Tibial nerve (tissue), 4 donors: Measurements from ENCODE around the gene ZNF609. TPM values are rescaled to one million over a fixed set of nuclear protein-coding genes. Genes with fewer than 3 reads are reported as not detected.

ENCODE experiments used
- DNase-seq, 2 donors: peaks; one replicate each; pipeline ENCODE4 v3.0.0-alpha.2; 2019; ENCODE audit warnings: low spot score in 2 of 2
- H3K27ac ChIP-seq, 4 donors: fragments of 200-600 bp; sonication (generic) in 3 of 4; one replicate each; pipeline ENCODE4 v1.5.1; 2017 to 2019; ENCODE audit warnings: mild to moderate bottlenecking in 1 of 4
- H3K27me3 ChIP-seq, 2 donors: fragments of 200-600 bp; sonication (generic) in 1 of 2; one replicate each; pipeline versions ENCODE4 v1.5.1 to v1.6.0; 2017 to 2019
- H3K36me3 ChIP-seq, 3 donors: fragments of 200-600 bp; sonication (generic); one replicate each; pipeline ENCODE4 v1.5.1; 2018 to 2019
- H3K4me1 ChIP-seq, 4 donors: fragments of 200-600 bp; sonication (generic) in 3 of 4; one replicate each; pipeline ENCODE4 v1.5.1; 2017 to 2019
- H3K4me3 ChIP-seq, 4 donors: fragments of 200-600 bp; sonication (generic) in 3 of 4; one replicate each; pipeline ENCODE4 v1.5.1; 2017 to 2019; ENCODE audit warnings: mild to moderate bottlenecking in 1 of 4, moderate library complexity in 1 of 4
- H3K9me3 ChIP-seq, 4 donors: fragments of 200-600 bp; sonication (generic) in 3 of 4; one replicate each; pipeline ENCODE4 v1.5.1; 2017 to 2019
- EP300 ChIP-seq, 2 donors: sonication (generic); formaldehyde crosslinking; IDR thresholded peaks; one replicate each; pipeline ENCODE4 v1.6.1; 2017; ENCODE audit warnings: antibody characterized with exemption in 2 of 2, mild to moderate bottlenecking in 1 of 2
- POLR2A ChIP-seq, 2 donors: fragments of 450-650 bp; IDR thresholded peaks; one replicate each; pipeline ENCODE4 v1.6.1; 2017; ENCODE audit warnings: antibody characterized with exemption in 2 of 2, mild to moderate bottlenecking in 2 of 2, moderate library complexity in 2 of 2
- WGBS, 2 donors: methylation state at CpG; one replicate each; pipeline ENCODE4 v1.1.5; 2018; 5-methylcytosine and 5-hydroxymethylcytosine counted together
- total RNA-seq, 4 donors: library from RNA; depleted of rRNA; stranded (reverse); fragments of >200 nt; gene quantifications; one replicate each; pipeline ENCODE4 v1.1.0, GENCODE V29; 2016
- TF ChIP-seq, protein P1 (sequence below), 5 experiments: fragments of 200-600 bp in 3 of 5; fragments of 450-650 bp in 2 of 5; sonication (generic) in 3 of 5; IDR thresholded peaks; one replicate each; pipeline ENCODE4 v1.5.1; 2016 to 2019; ENCODE audit warnings: antibody characterized with exemption in 5 of 5, mild to moderate bottlenecking in 3 of 5, moderate library complexity in 2 of 5

Gene ZNF609
- total RNA-seq, 4 donors from 2014 or later, result 22.9 to 38.7 (median 27.1) TPM

DNA sequence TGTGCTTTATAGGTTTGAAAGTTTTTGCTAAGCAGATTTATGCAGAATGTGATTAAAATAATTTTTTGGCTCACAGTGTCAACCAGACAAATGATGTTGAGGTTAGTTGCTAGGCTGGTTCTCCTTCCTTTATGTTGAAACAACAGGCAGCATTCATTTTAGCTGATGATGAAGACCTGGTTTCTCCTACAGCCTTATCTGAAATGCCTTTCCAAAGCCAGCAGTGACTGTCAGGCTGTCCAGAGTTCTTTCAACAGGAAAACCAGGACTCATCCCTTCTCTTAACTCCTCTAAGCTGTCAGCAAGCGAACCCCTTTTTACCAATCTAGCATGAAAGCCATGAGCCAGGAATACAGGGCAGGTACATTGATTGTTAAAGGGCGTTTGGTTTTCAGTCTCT lies 84.1 kb downstream of the ZNF609 start:
- TF ChIP-seq EP300 (IDR thresholded peaks at IDR 0.05) (no peak), POLR2A (IDR thresholded peaks at IDR 0.05) (no peak)
- TF ChIP-seq, protein P1, sequence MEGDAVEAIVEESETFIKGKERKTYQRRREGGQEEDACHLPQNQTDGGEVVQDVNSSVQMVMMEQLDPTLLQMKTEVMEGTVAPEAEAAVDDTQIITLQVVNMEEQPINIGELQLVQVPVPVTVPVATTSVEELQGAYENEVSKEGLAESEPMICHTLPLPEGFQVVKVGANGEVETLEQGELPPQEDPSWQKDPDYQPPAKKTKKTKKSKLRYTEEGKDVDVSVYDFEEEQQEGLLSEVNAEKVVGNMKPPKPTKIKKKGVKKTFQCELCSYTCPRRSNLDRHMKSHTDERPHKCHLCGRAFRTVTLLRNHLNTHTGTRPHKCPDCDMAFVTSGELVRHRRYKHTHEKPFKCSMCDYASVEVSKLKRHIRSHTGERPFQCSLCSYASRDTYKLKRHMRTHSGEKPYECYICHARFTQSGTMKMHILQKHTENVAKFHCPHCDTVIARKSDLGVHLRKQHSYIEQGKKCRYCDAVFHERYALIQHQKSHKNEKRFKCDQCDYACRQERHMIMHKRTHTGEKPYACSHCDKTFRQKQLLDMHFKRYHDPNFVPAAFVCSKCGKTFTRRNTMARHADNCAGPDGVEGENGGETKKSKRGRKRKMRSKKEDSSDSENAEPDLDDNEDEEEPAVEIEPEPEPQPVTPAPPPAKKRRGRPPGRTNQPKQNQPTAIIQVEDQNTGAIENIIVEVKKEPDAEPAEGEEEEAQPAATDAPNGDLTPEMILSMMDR (IDR thresholded peaks at IDR 0.05), result no peak
- WGBS, 2 donors, result 93 to 94% methylated on average over 2 of the region's 2 CpGs

DNA sequence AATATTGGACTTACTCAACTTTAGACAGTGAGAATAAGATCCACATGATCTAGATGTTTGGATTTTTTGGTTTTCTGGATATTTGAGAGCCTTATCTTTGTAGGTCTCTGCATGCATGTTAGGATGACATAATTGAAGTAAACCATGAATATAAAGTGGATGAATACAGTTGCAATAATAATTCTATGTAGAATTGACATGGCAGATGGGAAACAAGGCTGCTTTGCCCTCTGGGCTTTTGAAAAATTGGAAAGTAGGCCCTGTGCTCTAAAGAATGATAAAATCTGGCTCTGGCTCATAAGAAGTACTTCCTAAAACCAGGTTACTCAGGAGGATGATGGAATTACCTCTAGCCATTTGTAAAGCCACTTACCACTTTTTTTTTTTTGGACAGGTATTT lies 86.9 kb downstream of the ZNF609 start:
- DNase-seq, result no peak
- H3K4me3 ChIP-seq, result no peak overlapping the region
- H3K27ac ChIP-seq, result no peak overlapping the region
- TF ChIP-seq EP300 (IDR thresholded peaks at IDR 0.05), result no peak
- TF ChIP-seq, protein P1 (IDR thresholded peaks at IDR 0.05), result no peak
- no peak for TF ChIP-seq POLR2A (IDR thresholded peaks at IDR 0.05)
- H3K36me3 ChIP-seq, result no peaks in the 10 kb centered on the region
- H3K27me3 ChIP-seq, result no peaks in the 10 kb centered on the region
- H3K9me3 ChIP-seq, result no peaks in the 10 kb centered on the region
- H3K4me1 ChIP-seq, result peaks cover 0 to 9% (median 0%) of the 10 kb centered on the region in 4 donors

More for the DNA sequence above, 84.1 kb downstream of the ZNF609 start:
- DNase-seq, result no peak
- H3K36me3 ChIP-seq, result no peaks in the 10 kb centered on the region
- no peak overlapping the region for H3K27ac ChIP-seq
- H3K4me1 ChIP-seq, result peaks cover 0 to 6% (median 0%) of the 10 kb centered on the region in 4 donors
- H3K27me3 ChIP-seq, result no peaks in the 10 kb centered on the region
- no peak overlapping the region for H3K4me3 ChIP-seq
- H3K9me3 ChIP-seq, result no peaks in the 10 kb centered on the region

DNA sequence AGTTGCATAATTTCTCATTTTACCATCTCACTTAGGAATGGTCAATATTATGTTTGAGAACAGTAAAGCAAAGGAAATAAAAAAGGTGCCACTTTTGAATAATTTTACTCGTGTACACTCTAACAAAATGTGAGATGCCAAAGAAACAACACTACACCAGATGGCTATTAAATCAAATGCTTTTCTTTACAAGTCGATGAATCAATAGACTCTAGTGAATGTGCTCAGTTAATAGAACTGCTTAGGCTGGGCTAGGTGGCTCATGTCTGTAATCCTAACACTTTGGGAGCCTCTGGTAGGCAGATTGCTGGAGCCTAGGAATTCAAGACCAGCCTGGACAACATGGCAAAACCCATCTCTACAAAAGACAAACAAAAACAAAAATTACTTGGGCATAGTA lies 87.9 kb downstream of the ZNF609 start:
- no peaks in the 10 kb centered on the region for H3K9me3 ChIP-seq
- WGBS, 2 donors, result 30 to 59% methylated on average over 2 of the region's 2 CpGs
- TF ChIP-seq EP300 (IDR thresholded peaks at IDR 0.05) (no peak), POLR2A (IDR thresholded peaks at IDR 0.05) (no peak)
- TF ChIP-seq, protein P1 (IDR thresholded peaks at IDR 0.05), result no peak
- no peak for DNase-seq
- H3K27ac ChIP-seq, result no peak overlapping the region
- no peak overlapping the region for H3K4me3 ChIP-seq
- H3K36me3 ChIP-seq, result no peaks in the 10 kb centered on the region
- H3K27me3 ChIP-seq, result no peaks in the 10 kb centered on the region
- peaks cover 0 to 16% (median 0%) of the 10 kb centered on the region in 4 donors for H3K4me1 ChIP-seq

DNA sequence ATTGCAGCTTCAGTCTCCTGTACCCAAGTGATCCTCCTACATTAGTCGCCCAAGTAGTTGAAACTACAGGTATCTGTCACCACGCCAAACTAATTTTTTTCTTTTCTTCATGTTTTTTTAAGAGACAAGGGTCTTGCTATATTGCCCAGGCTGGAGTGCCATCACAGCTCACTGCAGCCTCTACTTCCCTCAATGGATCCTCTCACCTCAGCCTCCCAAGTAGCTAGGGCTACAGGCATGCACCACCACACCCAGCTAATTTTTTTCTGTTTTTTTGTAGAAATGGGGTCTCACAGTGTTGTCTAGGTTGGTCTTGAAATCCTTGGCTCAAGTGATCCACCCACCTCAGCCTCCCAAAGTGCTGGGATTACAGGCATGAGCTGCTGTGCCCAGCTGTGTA lies 89.5 kb downstream of the ZNF609 start:
- Histone ChIP-seq H3K4me3 (no peak overlapping the region), H3K27me3 (no peaks in the 10 kb centered on the region), H3K36me3 (no peaks in the 10 kb centered on the region), H3K4me1 (peaks cover 0 to 16% (median 0%) of the 10 kb centered on the region in 4 donors), H3K9me3 (no peaks in the 10 kb centered on the region), H3K27ac (no peak overlapping the region)
- WGBS, 2 donors, result 96 to 100% methylated on average over 2 of the region's 2 CpGs
- no peak for DNase-seq
- no peak for TF ChIP-seq EP300 (IDR thresholded peaks at IDR 0.05)
- TF ChIP-seq, protein P1 (IDR thresholded peaks at IDR 0.05), result no peak
- no peak for TF ChIP-seq POLR2A (IDR thresholded peaks at IDR 0.05)

DNA sequence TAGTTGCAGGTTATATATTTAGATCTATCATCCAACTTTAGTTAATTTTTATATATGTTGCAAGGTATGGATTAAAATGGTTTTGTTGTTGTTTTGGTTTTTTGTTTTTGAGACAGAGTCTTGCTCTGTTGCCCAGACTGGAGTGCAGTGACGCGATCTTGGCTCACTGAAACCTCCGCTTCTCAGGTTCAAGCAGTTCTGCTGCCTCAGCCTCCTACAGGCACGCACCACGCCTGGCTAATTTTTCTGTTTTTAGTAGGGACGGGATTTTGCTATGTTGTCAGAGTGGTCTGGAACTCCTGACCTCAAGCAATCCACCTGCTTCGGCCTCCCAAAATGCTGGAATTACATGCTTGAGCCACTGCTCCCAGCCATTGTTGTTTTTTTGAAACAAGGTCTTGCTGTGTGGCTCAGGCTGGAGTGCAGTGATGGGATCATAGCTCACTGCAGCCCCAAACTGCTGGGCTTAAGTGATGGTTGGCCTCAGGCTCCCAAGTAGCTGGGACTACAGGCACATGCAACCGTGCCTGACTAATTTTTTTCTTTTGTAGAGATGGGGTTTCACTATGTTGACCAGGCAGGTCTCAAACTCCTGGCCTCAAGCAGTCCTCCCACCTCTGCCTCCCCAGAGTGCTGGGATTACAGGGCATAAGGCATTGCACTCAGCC lies 92.0 kb downstream of the ZNF609 start:
- TF ChIP-seq, protein P1 (IDR thresholded peaks at IDR 0.05), result no peak
- TF ChIP-seq POLR2A (IDR thresholded peaks at IDR 0.05) (no peak), EP300 (IDR thresholded peaks at IDR 0.05) (no peak)
- Histone ChIP-seq H3K4me3 (no peak overlapping the region), H3K9me3 (no peaks in the 10 kb centered on the region), H3K4me1 (peaks cover 0 to 16% (median 0%) of the 10 kb centered on the region in 4 donors), H3K36me3 (no peaks in the 10 kb centered on the region), H3K27me3 (no peaks in the 10 kb centered on the region), H3K27ac (peak overlapping the region in 1 of 4 donors; percentile 2)
- no peak for DNase-seq
- 73 to 79% methylated on average over 8 of the region's 8 CpGs for WGBS, 2 donors
